Measurements from ENCODE around the gene RBCK1. TPM values are rescaled to one million over a fixed set of nuclear protein-coding genes. Genes with fewer than 3 reads are reported as not detected.
"Not testable (repeated sequence)": the region's sequence is repeated elsewhere in the genome, so short reads cannot be mapped to it uniquely, and the experiment has no call there.

The RBCK1 gene
- total RNA-seq, 4 donors from 2014 or later = 49.9 to 88.1 (median 52.9) TPM

DNA sequence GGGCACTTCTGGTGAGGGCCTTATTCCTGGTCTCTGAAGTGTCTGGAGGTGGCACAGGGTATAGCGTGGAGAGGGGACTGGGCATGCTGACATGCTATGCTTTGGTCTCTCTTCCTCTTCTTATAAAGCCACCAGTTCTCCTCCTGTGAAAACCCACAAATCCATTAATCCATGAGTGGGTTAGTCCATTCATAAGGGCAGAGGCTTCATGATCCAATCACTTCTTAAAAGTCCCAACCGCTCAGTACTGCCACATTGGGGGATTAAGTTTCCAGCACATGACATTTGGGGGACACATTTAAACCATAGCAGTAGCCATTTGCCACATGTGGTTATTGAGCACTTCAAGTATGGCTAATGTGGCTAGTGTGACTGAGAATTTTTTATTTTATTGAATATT is 31.3 kb upstream of the RBCK1 start:
- TF ChIP-seq, protein P1, sequence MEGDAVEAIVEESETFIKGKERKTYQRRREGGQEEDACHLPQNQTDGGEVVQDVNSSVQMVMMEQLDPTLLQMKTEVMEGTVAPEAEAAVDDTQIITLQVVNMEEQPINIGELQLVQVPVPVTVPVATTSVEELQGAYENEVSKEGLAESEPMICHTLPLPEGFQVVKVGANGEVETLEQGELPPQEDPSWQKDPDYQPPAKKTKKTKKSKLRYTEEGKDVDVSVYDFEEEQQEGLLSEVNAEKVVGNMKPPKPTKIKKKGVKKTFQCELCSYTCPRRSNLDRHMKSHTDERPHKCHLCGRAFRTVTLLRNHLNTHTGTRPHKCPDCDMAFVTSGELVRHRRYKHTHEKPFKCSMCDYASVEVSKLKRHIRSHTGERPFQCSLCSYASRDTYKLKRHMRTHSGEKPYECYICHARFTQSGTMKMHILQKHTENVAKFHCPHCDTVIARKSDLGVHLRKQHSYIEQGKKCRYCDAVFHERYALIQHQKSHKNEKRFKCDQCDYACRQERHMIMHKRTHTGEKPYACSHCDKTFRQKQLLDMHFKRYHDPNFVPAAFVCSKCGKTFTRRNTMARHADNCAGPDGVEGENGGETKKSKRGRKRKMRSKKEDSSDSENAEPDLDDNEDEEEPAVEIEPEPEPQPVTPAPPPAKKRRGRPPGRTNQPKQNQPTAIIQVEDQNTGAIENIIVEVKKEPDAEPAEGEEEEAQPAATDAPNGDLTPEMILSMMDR (IDR thresholded peaks at IDR 0.05) = no peak
- DNase-seq (ENCODE audit: low spot score) = no peak
- ATAC-seq (ENCODE audit: low FRiP score) = no peak

DNA sequence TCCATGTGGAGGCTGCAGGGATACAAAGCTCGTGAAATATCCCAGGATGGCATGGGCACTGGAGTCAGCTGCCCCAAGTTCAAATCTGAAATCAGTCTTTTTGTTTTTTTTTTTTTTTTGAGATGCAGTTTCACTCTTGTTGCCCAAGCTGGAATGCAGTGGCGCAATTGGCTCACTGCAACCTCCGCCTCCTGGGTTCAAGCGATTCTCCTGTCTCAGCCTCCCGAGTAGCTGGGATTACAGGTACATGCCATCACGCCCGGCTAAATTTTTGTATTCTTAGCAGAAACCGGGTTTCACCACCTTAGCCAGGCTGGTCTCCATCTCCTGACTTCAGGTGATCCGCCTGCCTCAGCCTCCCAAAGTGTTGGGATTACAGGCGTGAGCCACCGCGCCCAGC is 30.5 kb upstream of the RBCK1 start:
- ATAC-seq (ENCODE audit: low FRiP score); DNase-seq (ENCODE audit: low spot score): not testable (repeated sequence)

DNA sequence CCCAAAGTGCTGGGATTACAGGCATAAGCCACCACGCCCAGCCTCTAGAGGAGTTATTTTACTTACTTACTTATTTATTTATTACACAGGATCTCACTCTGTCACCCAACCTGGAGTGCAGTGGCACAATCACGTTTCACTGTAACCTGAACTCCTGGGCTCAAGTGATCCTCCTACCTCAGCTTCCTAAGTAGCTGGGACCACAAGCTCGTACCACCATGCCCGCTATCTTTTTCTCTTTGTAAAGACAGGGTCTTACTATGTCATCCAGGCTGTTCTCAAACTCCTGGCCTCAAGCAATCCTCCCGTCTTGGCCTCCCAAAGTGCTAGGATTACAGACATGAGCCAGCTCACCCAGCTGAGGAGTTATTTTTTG is 29.1 kb upstream of the RBCK1 start:
- no peak for DNase-seq (ENCODE audit: low spot score)
- TF ChIP-seq, protein P1 (IDR thresholded peaks at IDR 0.05) = no peak
- no peak for ATAC-seq (ENCODE audit: low FRiP score)

DNA sequence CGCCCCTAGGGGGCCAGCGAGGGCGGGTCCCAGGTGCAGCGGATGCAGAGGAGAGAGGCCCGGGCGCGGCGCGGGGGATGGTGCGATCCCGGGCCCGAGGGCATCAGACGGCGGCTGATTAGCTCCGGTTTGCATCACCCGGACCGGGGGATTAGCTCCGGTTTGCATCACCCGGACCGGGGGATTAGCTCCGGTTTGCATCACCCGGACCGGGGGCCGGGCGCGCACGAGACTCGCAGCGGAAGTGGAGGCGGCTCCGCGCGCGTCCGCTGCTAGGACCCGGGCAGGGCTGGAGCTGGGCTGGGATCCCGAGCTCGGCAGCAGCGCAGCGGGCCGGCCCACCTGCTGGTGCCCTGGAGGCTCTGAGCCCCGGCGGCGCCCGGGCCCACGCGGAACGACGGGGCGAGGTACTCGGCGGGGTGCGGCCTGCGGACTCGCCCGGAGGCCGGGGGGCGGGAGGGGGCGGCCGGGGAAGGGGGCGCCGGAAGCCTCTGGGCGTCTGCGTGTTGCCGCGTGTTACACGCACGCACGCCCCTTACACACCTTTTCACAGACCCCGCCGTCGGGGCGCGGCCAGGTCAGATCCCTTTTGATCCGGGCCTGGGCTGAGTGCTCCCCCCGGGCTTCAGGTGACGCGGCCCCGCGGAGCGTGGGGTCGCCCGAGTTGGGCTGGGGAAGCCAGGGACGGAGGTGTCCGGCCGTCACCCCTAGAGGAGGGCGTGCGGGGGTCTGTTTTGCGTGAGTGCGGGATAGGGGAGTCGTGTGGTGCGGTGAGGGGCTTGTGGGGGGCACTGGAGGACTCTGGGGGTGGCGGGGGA is 27.1 kb upstream of the RBCK1 start:
- TF ChIP-seq, protein P1 (IDR thresholded peaks at IDR 0.05) = no peak
- ATAC-seq (ENCODE audit: low FRiP score) = peak; percentile 73
- DNase-seq (ENCODE audit: low spot score) = no peak

DNA sequence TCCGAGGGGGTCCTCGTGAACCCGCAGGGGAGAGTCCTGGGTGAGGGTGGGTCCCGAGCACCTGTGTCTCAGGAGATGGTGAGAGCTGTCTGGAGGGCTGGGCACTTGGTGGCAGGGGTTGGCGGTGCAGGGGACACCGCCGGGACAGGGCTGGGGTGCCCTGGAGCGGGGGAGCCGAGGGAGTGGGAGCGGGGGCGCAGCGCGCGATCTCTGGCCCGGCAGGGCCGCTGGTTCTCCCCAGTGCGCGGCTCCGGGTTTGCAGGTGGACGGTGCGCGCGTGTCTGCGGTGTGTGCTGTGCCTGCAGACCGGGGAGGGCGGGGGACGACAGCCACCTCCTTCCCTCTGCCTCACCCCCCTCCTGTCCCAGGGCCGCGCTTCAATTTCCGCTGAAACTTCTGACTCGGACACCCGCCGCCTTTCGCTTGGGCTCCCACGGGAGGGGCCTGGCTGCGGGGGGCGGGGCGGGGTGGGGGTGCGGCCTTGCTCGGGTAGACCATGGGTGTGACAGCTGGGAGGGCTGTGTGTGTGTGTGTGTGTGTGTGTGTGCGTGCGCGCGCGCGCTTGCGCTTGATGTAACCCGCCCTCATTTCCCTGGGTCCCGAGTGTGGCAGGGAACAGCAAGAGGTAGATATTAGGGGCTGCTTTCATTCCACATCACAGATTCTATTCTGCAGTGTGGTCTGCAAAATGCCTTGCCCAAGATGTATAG is 26.4 kb upstream of the RBCK1 start:
- DNase-seq (ENCODE audit: low spot score) (no peak), ATAC-seq (ENCODE audit: low FRiP score) (peak; percentile 55)
- TF ChIP-seq, protein P1 (IDR thresholded peaks at IDR 0.05) = no peak

DNA sequence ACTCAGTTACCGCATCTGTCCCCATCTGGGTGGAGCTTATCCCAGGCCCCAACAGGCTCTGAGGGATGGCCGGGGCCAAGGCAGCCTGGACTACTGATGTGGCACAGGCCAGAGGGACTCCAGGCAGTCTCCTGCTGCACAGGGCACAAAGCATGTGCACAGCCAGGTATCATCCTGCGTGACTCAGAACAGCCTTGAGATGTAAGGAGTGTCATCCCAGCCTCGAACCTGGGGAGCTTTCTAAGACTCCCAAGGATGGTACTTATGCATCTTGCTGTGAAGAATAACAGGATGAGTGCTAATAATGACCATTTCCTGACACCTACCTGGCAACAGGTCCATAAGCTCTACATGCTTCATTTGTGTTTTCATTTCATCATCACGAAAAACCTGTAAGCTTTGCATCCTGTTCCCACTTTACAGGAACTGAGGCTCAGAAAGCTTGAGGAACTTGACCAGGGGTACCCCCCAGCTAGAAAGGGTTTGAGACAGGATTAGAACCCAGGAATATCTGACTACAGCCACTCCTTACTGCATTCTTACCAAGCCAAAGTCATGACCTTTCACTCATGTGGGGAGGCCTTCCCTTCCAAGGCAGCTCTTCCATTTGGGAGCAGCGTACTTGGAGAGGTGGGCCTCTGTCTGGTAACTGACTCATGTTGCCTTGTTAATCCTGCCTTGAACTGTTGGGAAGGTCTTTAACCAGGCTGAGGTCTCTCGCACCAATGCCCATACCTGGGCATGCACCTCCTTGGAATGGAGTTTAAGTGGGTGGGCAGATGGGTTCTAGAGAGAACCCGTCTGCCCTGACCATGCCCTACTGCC is 25.6 kb upstream of the RBCK1 start:
- ATAC-seq (ENCODE audit: low FRiP score) = peak; percentile 9
- DNase-seq (ENCODE audit: low spot score) = no peak
- TF ChIP-seq, protein P1 (IDR thresholded peaks at IDR 0.05) = no peak

DNA sequence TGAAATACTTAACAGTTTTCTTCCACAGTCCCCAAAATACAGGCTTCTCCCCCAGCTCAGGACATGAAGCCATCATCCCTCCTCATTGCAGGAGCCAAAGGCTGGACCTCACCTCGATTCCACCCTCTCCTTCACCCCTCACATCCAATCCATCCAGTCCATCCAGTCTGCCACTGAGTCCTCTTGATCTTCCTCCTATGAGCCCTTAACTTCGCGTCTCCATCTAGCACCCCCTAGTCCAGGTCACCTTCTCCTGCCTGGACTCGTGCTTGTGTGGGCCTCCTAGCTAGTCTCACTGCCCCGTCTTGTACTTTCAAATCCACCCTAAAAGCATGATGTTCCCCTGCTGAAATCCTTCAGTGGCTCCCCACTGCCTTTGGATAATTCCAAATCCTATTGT is 24.2 kb upstream of the RBCK1 start:
- ATAC-seq (ENCODE audit: low FRiP score) (no peak), DNase-seq (ENCODE audit: low spot score) (no peak)
- TF ChIP-seq, protein P1 (IDR thresholded peaks at IDR 0.05) = no peak

All from omental fat pad (tissue), 4 donors.